HepG2 (cell line): ENCODE results near the gene PEPD. TPM values are rescaled to one million over a fixed set of nuclear protein-coding genes. Genes with fewer than 3 reads are reported as not detected.

Experiments used
- ATAC-seq: fragments of 200-7000 bp; cut with Tn5 transposase; 3 replicates; pipeline ENCODE4 v1.9.1; 2020; ENCODE audit warnings: mild to moderate bottlenecking, moderate library complexity
- BruUV-seq: library from RNA; stranded (reverse); fragments of 400-500 nt; replicated peaks from 2 replicates; lab custom pipeline; 2021; lab: Mats Ljungman, UMichigan
- CTCF ChIA-PET: fragments of 300-600 bp; formaldehyde crosslinking; extraction: SDS; loops from one replicate; lab custom pipeline; 2021; ENCODE audit warnings: low total read pairs, inconsistent platforms, low intra/inter-chr PET ratio; lab: Yijun Ruan, JAX
- POLR2A ChIA-PET: fragments of 350-600 bp; sonication (Branson Sonifier 250); formaldehyde crosslinking; loops from one replicate; lab custom pipeline; 2020; ENCODE audit warnings: antibody characterized with exemption, inconsistent platforms; lab: Yijun Ruan, JAX
- DNase-seq: peaks from one replicate; pipeline ENCODE4 v3.0.0-alpha.2; 2015; ENCODE audit warnings: low spot score
- FAIRE-seq: peaks from 3 replicates; lab custom pipeline; 2011; peaks lifted over from hg19 to GRCh38; lab: Jason Lieb, UNC
- H2AFZ ChIP-seq: one replicate; pipeline ENCODE4 v1.6.1; 2011; ENCODE audit warnings: low read length, inconsistent platforms
- H3K27ac ChIP-seq: fragments of 300-600 bp; 3 replicates; pipeline ENCODE4 v1.8.0; 2011; ENCODE audit warnings: mixed run types, mild to moderate bottlenecking, mixed read lengths, low read length, inconsistent platforms; ENCODE audit not compliant: insufficient read depth; ENCODE audit errors: extremely low read length
- H3K27me3 ChIP-seq, 2 experiments: fragments of 200-600 bp in 1 of 2; 2 replicates in 1 of 2; 3 replicates in 1 of 2; pipeline versions ENCODE4 v1.6.0 to v1.8.0; 2011; ENCODE audit warnings: low read length in 2 of 2, mild to moderate bottlenecking in 2 of 2, moderate library complexity in 2 of 2, inconsistent platforms in 1 of 2; ENCODE audit not compliant: insufficient read depth in 2 of 2, control insufficient read depth in 1 of 2
- H3K36me3 ChIP-seq, 2 experiments: fragments of 200-600 bp in 1 of 2; replicated peaks in 1 of 2; 2 replicates in 1 of 2; 3 replicates in 1 of 2; pipeline versions ENCODE4 v1.5.1 to v1.8.0; 2011; ENCODE audit warnings: low read length in 2 of 2, inconsistent platforms in 1 of 2; ENCODE audit not compliant: insufficient read depth in 2 of 2, control insufficient read depth in 1 of 2
- H3K4me1 ChIP-seq: 2 replicates; pipeline ENCODE4 v1.5.1; 2012; ENCODE audit warnings: low read length, inconsistent platforms; ENCODE audit not compliant: insufficient read depth
- H3K4me2 ChIP-seq: 2 replicates; pipeline ENCODE4 v1.6.0; 2011; ENCODE audit warnings: low read depth, low read length, inconsistent platforms
- H3K4me3 ChIP-seq, 3 experiments: fragments of 200-600 bp in 1 of 3; sonication (generic), shearing (Covaris generic) in 1 of 3; replicated peaks in 1 of 3; 2 replicates each; pipeline ENCODE4 v1.5.1; 2011 to 2016; ENCODE audit warnings: low read length in 3 of 3, inconsistent platforms in 2 of 3, low read depth in 2 of 3, mild to moderate bottlenecking in 2 of 3, control low read depth in 1 of 3, mixed read lengths in 1 of 3; ENCODE audit not compliant: insufficient read depth in 1 of 3
- H3K79me2 ChIP-seq: one replicate; pipeline ENCODE4 v1.6.1; 2011; ENCODE audit warnings: low read length, inconsistent platforms; ENCODE audit not compliant: insufficient read depth
- H3K9ac ChIP-seq: 2 replicates; pipeline ENCODE4 v1.6.0; 2011; ENCODE audit warnings: mild to moderate bottlenecking, low read depth, low read length, inconsistent platforms; ENCODE audit not compliant: insufficient read depth
- H3K9me3 ChIP-seq: 2 replicates; pipeline ENCODE4 v1.5.1; 2012; ENCODE audit warnings: mild to moderate bottlenecking, low read length
- H4K20me1 ChIP-seq: 2 replicates; pipeline ENCODE4 v1.6.0; 2011; ENCODE audit warnings: inconsistent platforms, mild to moderate bottlenecking, low read length, moderate library complexity; ENCODE audit not compliant: insufficient read depth
- ARID2 ChIP-seq: sonication (generic); formaldehyde crosslinking; IDR thresholded peaks from 2 replicates; pipeline ENCODE4 v1.8.1; 2022; ENCODE audit warnings: mild to moderate bottlenecking, missing genetic modification reagents, borderline replicate concordance
- CENPBD1 ChIP-seq: sonication (generic); formaldehyde crosslinking; IDR thresholded peaks from 2 replicates; pipeline ENCODE4 v1.8.0; 2022; ENCODE audit warnings: missing genetic modification reagents, low read depth, mild to moderate bottlenecking, borderline replicate concordance
- GTF3A ChIP-seq: sonication (generic); formaldehyde crosslinking; conservative IDR thresholded peaks from 2 replicates; pipeline ENCODE4 v1.4.0; 2020; ENCODE audit warnings: mild to moderate bottlenecking, missing genetic modification reagents
- JUNB ChIP-seq: sonication (generic); formaldehyde crosslinking; IDR thresholded peaks from 2 replicates; pipeline ENCODE4 v1.8.0; 2022; ENCODE audit warnings: missing genetic modification reagents, mild to moderate bottlenecking, borderline replicate concordance
- ONECUT2 ChIP-seq: sonication (generic); formaldehyde crosslinking; IDR thresholded peaks from 2 replicates; pipeline ENCODE4 v1.4.0; 2020; ENCODE audit warnings: missing genetic modification reagents
- SMAD3 ChIP-seq: sonication (generic); formaldehyde crosslinking; IDR thresholded peaks from 2 replicates; pipeline ENCODE4 v1.4.0; 2020; ENCODE audit warnings: missing genetic modification reagents
- ZHX2 ChIP-seq, 2 experiments: sonication (generic) in 1 of 2; formaldehyde crosslinking in 1 of 2; IDR thresholded peaks; 2 replicates each; pipeline versions ENCODE4 v1.6.1 to v1.9.0; 2014 to 2022; ENCODE audit warnings: antibody characterized with exemption in 1 of 2, borderline replicate concordance in 1 of 2, inconsistent platforms in 1 of 2, low read depth in 1 of 2, missing genetic modification reagents in 1 of 2
- ZNF264 ChIP-seq: sonication (generic); formaldehyde crosslinking; IDR thresholded peaks from 2 replicates; pipeline ENCODE4 v1.4.0; 2020; ENCODE audit warnings: missing genetic modification reagents
- ZNF580 ChIP-seq: IDR thresholded peaks from 2 replicates; pipeline ENCODE4 v1.6.1; 2016; ENCODE audit warnings: low read depth, borderline replicate concordance
- ZNF775 ChIP-seq: sonication (generic); formaldehyde crosslinking; IDR thresholded peaks from 2 replicates; pipeline ENCODE4 v1.4.0; 2020; ENCODE audit warnings: missing genetic modification reagents, mild to moderate bottlenecking, moderate library complexity, borderline replicate concordance
- WGBS: methylation state at CpG from one replicate; pipeline ENCODE4 v1.1.6; 2017; ENCODE audit warnings: low lambda C conversion rate; 5-methylcytosine and 5-hydroxymethylcytosine counted together
- in situ Hi-C: cut with HindIII; loops from 2 replicates; pipeline ENCODE4 v1.10.0; 2017; ENCODE audit warnings: low pct_unique_long_range_greater_than_20kb; ENCODE audit not compliant: extremely low pct_ligation_motif_present
- intact Hi-C: fragments of 100-400 bp; cut with micrococcal nuclease; formaldehyde crosslinking; loops from one replicate; pipeline ENCODE4 v1.10.0; 2022; ENCODE audit not compliant: unreplicated experiment
- polyA plus RNA-seq, 8 experiments: library from polyadenylated mRNA; depleted of rRNA in 3 of 8; stranded (reverse) in 7 of 8; unstranded in 1 of 8; fragments of >200 nt; fragmentation: Illumina TruSeq in 4 of 8; extraction: Trizol in 4 of 8; gene quantifications; 2 replicates each; pipeline versions ENCODE4 v1.2.1 to v1.2.3, GENCODE V29; 2011 to 2016; ENCODE audit warnings: low read depth in 4 of 8, missing spikeins in 1 of 8, mixed read lengths in 1 of 8; ENCODE audit not compliant: insufficient read depth in 1 of 8
- total RNA-seq, 5 experiments: library from RNA; depleted of rRNA; stranded (reverse); fragments of >200 nt; fragmentation: Illumina TruSeq; extraction: Trizol; gene quantifications; 2 replicates each; pipeline ENCODE4 v1.2.3, GENCODE V29; 2016; ENCODE audit warnings: low read depth in 1 of 5
- TF ChIP-seq, protein P1 (sequence below): sonication (generic); formaldehyde crosslinking; IDR thresholded peaks from 2 replicates; pipeline ENCODE4 v1.4.0; 2020; ENCODE audit warnings: missing genetic modification reagents, borderline replicate concordance

Gene PEPD
- total and polyA plus RNA-seq, 2 of the 13 experiments (the other 11 are each of a cell fraction or from before 2014, with no cell fraction given) = 60.7 to 75.1 TPM

- DNase-seq (no peak), ATAC-seq (no peak), FAIRE-seq (no peak)
- H2AFZ ChIP-seq = no peak overlapping the region
- 98% methylated on average over 10 of the region's 11 CpGs for WGBS
- no peaks in the 10 kb centered on the region for H3K9me3 ChIP-seq
- H3K4me1 ChIP-seq = no peaks in the 10 kb centered on the region
- H3K9ac ChIP-seq = no peak overlapping the region
- in situ Hi-C loops (no loop called here), intact Hi-C loops (no loop called here)
- no peak overlapping the region for H3K27ac ChIP-seq
- H3K4me3 ChIP-seq = no peak overlapping the region
- no peaks in the 10 kb centered on the region for H3K27me3 ChIP-seq
- H4K20me1 ChIP-seq = no peaks in the 10 kb centered on the region
- peaks cover 19% of the 10 kb centered on the region for H3K79me2 ChIP-seq
- POLR2A ChIA-PET = interaction anchor here (1.0 kb wide), 1 partner anchor 11 kb away, joined by 3 read pairs; the partner anchor contains the start of gene PEPD
- TSS peak; percentile 44 for BruUV-seq
- CTCF ChIA-PET = no interaction called here
- H3K4me2 ChIP-seq = no peak overlapping the region
- H3K36me3 ChIP-seq = peaks cover 12 to 16% of the 10 kb centered on the region in 2 experiments; a peak in 4 of 5 replicates
- TF ChIP-seq ZNF775 (CRISPR knock-in tag) = no peak
- no peak for TF ChIP-seq ONECUT2 (CRISPR knock-in tag)
- no peak for TF ChIP-seq CENPBD1 (CRISPR knock-in tag)
- TF ChIP-seq SMAD3 = no peak
- TF ChIP-seq GTF3A (CRISPR knock-in tag) = no peak
- no peak for TF ChIP-seq JUNB (CRISPR knock-in tag)
- TF ChIP-seq ARID2 (CRISPR knock-in tag) = no peak
- no peak for TF ChIP-seq ZHX2 (IDR thresholded peaks at IDR 0.05; ENCODE audit: low read depth)
- no peak for TF ChIP-seq ZHX2 (CRISPR knock-in tag; IDR thresholded peaks at IDR 0.05; ENCODE audit: borderline replicate concordance)
- TF ChIP-seq, protein P1, sequence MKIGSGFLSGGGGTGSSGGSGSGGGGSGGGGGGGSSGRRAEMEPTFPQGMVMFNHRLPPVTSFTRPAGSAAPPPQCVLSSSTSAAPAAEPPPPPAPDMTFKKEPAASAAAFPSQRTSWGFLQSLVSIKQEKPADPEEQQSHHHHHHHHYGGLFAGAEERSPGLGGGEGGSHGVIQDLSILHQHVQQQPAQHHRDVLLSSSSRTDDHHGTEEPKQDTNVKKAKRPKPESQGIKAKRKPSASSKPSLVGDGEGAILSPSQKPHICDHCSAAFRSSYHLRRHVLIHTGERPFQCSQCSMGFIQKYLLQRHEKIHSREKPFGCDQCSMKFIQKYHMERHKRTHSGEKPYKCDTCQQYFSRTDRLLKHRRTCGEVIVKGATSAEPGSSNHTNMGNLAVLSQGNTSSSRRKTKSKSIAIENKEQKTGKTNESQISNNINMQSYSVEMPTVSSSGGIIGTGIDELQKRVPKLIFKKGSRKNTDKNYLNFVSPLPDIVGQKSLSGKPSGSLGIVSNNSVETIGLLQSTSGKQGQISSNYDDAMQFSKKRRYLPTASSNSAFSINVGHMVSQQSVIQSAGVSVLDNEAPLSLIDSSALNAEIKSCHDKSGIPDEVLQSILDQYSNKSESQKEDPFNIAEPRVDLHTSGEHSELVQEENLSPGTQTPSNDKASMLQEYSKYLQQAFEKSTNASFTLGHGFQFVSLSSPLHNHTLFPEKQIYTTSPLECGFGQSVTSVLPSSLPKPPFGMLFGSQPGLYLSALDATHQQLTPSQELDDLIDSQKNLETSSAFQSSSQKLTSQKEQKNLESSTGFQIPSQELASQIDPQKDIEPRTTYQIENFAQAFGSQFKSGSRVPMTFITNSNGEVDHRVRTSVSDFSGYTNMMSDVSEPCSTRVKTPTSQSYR (CRISPR knock-in tag) = no peak
- TF ChIP-seq ZNF580 (CRISPR knock-in tag) = no peak
- no peak for TF ChIP-seq ZNF264 (CRISPR knock-in tag)
These were observed 11.0 kb downstream of the PEPD start for GRCh38 chr19:33510462-33511194.
